ENCODE results near the gene IL20.

The IL20 gene

GRCh38 chr1:206824331-206824730, 41.1 kb upstream of the IL20 start:
- no peak overlapping the region for H3K9ac ChIP-seq
- H3K27me3 ChIP-seq (ENCODE audit: control insufficient read depth, insufficient read depth, low read length), result no peaks in the 10 kb centered on the region
- no peaks in the 10 kb centered on the region for H3K9me3 ChIP-seq (ENCODE audit: control insufficient read depth, low read length)
- H3K79me2 ChIP-seq, result no peaks in the 10 kb centered on the region
- no peaks in the 10 kb centered on the region for H3K4me1 ChIP-seq
- TF ChIP-seq, protein P1, sequence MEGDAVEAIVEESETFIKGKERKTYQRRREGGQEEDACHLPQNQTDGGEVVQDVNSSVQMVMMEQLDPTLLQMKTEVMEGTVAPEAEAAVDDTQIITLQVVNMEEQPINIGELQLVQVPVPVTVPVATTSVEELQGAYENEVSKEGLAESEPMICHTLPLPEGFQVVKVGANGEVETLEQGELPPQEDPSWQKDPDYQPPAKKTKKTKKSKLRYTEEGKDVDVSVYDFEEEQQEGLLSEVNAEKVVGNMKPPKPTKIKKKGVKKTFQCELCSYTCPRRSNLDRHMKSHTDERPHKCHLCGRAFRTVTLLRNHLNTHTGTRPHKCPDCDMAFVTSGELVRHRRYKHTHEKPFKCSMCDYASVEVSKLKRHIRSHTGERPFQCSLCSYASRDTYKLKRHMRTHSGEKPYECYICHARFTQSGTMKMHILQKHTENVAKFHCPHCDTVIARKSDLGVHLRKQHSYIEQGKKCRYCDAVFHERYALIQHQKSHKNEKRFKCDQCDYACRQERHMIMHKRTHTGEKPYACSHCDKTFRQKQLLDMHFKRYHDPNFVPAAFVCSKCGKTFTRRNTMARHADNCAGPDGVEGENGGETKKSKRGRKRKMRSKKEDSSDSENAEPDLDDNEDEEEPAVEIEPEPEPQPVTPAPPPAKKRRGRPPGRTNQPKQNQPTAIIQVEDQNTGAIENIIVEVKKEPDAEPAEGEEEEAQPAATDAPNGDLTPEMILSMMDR (IDR thresholded peaks at IDR 0.05), result no peak
- no peak overlapping the region for H2AFZ ChIP-seq
- no peaks in the 10 kb centered on the region for H3K36me3 ChIP-seq (ENCODE audit: control insufficient read depth, insufficient read depth, low read length)
- no peak overlapping the region for H3K27ac ChIP-seq
- no peak overlapping the region for H3K4me2 ChIP-seq (ENCODE audit: low read length)
- H3K4me3 ChIP-seq (ENCODE audit: low read depth, low read length), result no peak overlapping the region

- Histone ChIP-seq H3K9ac (no peak overlapping the region), H3K27me3 (ENCODE audit: control insufficient read depth, insufficient read depth, low read length) (no peaks in the 10 kb centered on the region), H3K4me2 (ENCODE audit: low read length) (no peak overlapping the region), H3K79me2 (no peaks in the 10 kb centered on the region), H2AFZ (no peak overlapping the region), H3K36me3 (ENCODE audit: control insufficient read depth, insufficient read depth, low read length) (no peaks in the 10 kb centered on the region), H3K9me3 (ENCODE audit: control insufficient read depth, low read length) (no peaks in the 10 kb centered on the region), H3K27ac (no peak overlapping the region), H3K4me3 (ENCODE audit: low read depth, low read length) (no peak overlapping the region), H3K4me1 (no peaks in the 10 kb centered on the region)
- TF ChIP-seq, protein P1 (IDR thresholded peaks at IDR 0.05), result no peak
Measured at GRCh38 chr1:206826394-206826793, 39.0 kb upstream of the IL20 start.

- Histone ChIP-seq H3K27ac (no peak overlapping the region), H3K79me2 (no peaks in the 10 kb centered on the region), H3K27me3 (ENCODE audit: control insufficient read depth, insufficient read depth, low read length) (no peaks in the 10 kb centered on the region), H3K4me3 (ENCODE audit: low read depth, low read length) (no peak overlapping the region), H2AFZ (no peak overlapping the region), H3K4me2 (ENCODE audit: low read length) (no peak overlapping the region), H3K36me3 (ENCODE audit: control insufficient read depth, insufficient read depth, low read length) (no peaks in the 10 kb centered on the region), H3K9me3 (ENCODE audit: control insufficient read depth, low read length) (no peaks in the 10 kb centered on the region), H3K9ac (no peak overlapping the region), H3K4me1 (no peaks in the 10 kb centered on the region)
- TF ChIP-seq, protein P1 (IDR thresholded peaks at IDR 0.05), result no peak
Measured at GRCh38 chr1:206828061-206828460, 37.4 kb upstream of the IL20 start.

DNA sequence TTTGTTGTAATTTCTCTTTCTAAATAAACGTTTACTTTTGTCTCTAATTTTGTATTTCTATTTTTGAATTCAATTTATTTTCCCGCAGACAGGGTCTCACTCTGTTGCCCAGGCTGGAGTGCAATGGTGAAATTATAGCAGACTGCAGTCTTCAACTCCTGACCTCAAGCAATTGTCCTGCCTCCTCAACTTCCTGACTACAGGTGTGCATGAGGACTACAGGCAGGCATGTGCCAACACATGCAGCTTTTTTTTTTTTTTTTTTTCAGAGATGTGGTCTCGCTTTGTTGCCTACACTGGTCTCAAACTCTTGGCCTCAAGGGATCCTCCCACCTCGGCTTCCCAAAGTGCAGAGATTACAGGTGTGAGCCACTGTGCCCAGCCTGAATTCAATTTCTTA, 36.7 kb upstream of the IL20 start:
- no peak overlapping the region for H2AFZ ChIP-seq
- no peaks in the 10 kb centered on the region for H3K79me2 ChIP-seq
- H3K9me3 ChIP-seq (ENCODE audit: control insufficient read depth, low read length), result no peaks in the 10 kb centered on the region
- H3K27ac ChIP-seq, result no peak overlapping the region
- TF ChIP-seq, protein P1 (IDR thresholded peaks at IDR 0.05), result no peak
- no peak overlapping the region for H3K4me2 ChIP-seq (ENCODE audit: low read length)
- H3K27me3 ChIP-seq (ENCODE audit: control insufficient read depth, insufficient read depth, low read length), result no peaks in the 10 kb centered on the region
- no peak overlapping the region for H3K9ac ChIP-seq
- H3K4me1 ChIP-seq, result no peaks in the 10 kb centered on the region
- H3K4me3 ChIP-seq (ENCODE audit: low read depth, low read length), result no peak overlapping the region
- no peaks in the 10 kb centered on the region for H3K36me3 ChIP-seq (ENCODE audit: control insufficient read depth, insufficient read depth, low read length)

DNA sequence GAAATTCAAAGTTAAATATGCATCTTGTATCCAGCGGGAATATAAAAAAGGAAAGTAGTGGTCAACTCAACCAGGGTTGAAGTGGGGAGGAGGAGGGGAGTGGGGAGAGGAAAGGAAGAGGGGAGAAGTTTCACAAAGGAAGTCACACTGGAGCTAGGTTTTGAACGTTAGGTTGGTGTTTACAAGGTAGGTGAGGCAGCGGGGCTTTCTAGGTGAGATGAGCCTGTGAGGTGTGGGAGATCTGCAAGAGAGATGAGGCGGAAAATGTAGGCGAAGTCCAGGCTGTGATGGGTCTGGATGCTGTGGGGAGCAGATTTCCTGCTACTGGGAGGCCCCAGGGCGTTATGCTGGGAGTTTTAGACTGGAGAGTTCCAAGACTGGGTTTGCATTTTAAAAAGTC, 36.1 kb upstream of the IL20 start:
- TF ChIP-seq, protein P1 (IDR thresholded peaks at IDR 0.05), result no peak
- Histone ChIP-seq H3K36me3 (ENCODE audit: control insufficient read depth, insufficient read depth, low read length) (no peaks in the 10 kb centered on the region), H3K4me1 (no peaks in the 10 kb centered on the region), H3K4me2 (ENCODE audit: low read length) (no peak overlapping the region), H3K9ac (no peak overlapping the region), H3K9me3 (ENCODE audit: control insufficient read depth, low read length) (no peaks in the 10 kb centered on the region), H3K27ac (no peak overlapping the region), H3K27me3 (ENCODE audit: control insufficient read depth, insufficient read depth, low read length) (no peaks in the 10 kb centered on the region), H2AFZ (no peak overlapping the region), H3K79me2 (no peaks in the 10 kb centered on the region), H3K4me3 (ENCODE audit: low read depth, low read length) (no peak overlapping the region)
